Suppressor macrophage (primary cell): ENCODE data around the gene RNF34.

Experiments
- DNase-seq, 4 experiments: peaks; one replicate each; pipeline ENCODE4 v3.0.0-alpha.2; 2020 to 2022

RNF34 gene

DNA sequence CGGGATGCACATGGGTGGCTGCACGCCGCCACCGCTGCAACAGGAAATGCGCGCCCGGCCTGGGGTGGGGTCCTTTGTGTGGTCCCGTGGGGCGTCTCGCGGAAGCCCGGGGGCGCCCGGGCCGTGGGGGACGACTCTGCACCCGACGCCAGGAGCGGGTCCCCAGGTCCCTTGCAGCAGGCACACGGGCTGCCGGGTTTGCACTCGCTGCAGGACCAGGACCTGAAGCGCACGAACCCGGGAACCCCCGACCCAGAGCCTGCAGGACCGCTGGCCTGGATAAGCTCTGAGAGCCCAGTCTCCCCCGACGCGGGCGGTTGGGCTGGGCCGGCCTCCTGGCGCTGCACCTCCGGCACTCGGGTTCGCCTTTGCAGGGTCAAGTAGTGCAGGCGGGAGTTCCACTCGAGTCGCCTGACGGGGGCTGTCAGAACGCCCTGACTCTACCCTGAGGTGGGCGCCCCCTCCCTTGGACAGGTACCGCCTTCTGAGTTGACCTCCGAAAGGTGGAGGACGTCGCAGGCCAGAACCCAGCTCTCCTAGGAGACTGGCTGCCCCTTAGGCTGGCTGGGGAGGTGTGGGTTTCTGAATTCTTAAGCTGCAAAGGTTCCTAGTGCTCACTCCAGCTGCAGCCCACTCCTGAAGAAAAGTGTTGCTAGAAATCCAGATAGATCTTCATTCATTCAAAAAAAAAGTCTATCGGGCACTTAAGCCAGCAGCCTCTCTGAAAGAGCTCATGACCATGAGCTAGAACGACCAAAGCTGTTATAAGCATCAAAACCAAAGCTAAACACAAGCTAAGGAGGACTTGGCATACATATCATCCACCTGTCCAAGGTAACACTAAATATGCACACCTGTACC lies 68.0 kb downstream of the RNF34 start:
- DNase-seq: peak in 3 of 4 experiments; percentile 29 to 45 (median 38)

DNA sequence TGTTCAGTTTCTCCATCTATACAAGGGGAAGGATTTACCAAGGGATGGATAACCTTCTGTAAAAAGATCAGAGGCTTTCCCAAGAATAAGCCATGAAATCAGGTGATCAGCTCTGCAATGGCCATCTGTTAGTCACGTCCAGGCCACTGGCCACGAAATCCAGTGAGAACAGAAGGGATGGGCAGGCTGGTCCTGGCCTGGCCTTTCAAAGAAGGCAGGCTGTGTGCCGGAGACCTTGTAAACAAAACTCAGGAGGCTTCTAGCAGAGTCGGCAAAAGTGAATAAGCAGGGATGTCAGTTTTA lies 68.5 kb downstream of the RNF34 start:
- peak in 1 of 4 experiments; percentile 15 for DNase-seq

DNA sequence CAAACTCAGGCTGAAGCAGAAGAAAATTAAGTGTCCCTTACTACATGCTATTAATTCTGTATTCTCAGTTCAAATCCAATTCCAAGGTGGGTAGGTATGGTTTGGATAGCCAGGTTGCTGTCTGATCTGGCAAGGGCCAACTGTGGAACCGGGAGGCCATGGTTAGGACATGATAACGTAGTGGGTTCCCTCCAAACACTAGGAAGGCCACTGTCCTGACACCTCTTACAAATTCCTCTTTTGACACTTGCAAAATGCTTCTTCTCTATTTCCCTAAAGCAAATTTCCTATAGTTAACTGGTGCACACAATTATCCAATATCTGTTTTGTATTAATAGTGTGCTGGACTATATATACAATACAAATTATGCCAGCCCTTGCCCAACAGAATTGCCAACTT lies 70.8 kb downstream of the RNF34 start:
- DNase-seq: peak in 3 of 4 experiments; percentile 49 to 56 (median 51)

DNA sequence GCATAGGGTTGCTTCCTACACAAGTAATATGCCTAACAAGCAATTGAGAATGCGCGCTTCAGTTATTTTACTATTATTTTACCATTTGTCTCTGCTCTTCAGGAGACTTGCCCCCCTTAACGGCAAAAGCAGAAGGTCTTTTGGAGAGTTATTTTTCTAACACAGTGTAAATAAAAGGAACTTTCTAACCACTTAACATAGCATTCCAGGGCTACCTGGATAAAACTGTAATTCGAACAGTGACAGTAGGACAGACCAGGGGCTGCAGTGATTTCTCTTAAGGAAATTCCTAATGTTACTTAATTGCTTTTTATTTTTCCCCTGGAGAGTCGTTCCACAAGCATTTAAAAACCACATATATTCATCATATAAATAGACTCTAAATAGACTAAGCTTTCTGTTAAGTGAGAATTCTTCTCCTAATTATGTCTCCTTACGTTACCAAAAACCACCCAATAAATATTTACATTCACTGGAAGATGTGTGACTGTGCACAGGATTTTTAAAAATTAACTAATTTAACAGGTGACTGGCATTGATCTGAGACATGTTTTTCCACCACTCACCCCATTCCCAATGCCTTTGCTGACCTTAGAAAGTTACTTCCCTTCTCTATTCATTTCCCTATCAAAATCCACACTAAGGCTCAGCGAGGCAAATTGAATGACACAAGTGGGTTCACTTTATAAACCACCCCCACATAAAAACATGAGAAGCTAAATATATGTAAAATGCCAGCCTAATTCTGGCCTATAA lies 72.4 kb downstream of the RNF34 start:
- DNase-seq: no peak
